Measurements from ENCODE around the gene TBC1D4. TPM values are rescaled to one million over a fixed set of nuclear protein-coding genes. Genes with fewer than 3 reads are reported as not detected.

TBC1D4 gene
- total and polyA plus RNA-seq, 8 donors = 16.6 to 31.7 (median 26.8) TPM

- ATAC-seq = no peak
- Histone ChIP-seq H3K27ac (no peak overlapping the region), H3K4me1 (peaks cover 12 to 13% of the 10 kb centered on the region in 2 donors), H3K36me3 (no peaks in the 10 kb centered on the region), H3K27me3 (no peaks in the 10 kb centered on the region), H3K9me3 (no peaks in the 10 kb centered on the region), H3K4me3 (no peak overlapping the region)
- intact Hi-C loops (cut with DNase I) = no loop called here
- no peak for TF ChIP-seq CTCF (IDR thresholded peaks at IDR 0.05)
- no peak for DNase-seq
Measured at GRCh38 chr13:75411924-75412537, 69.9 kb downstream of the TBC1D4 start.

- ATAC-seq = no peak
- intact Hi-C loops (cut with DNase I) = no loop called here
- no peak overlapping the region for H3K27ac ChIP-seq
- no peak for DNase-seq
- H3K4me3 ChIP-seq = no peak overlapping the region
- H3K9me3 ChIP-seq = no peaks in the 10 kb centered on the region
- H3K27me3 ChIP-seq = no peaks in the 10 kb centered on the region
- H3K36me3 ChIP-seq = no peaks in the 10 kb centered on the region
- no peak for TF ChIP-seq CTCF (IDR thresholded peaks at IDR 0.05)
- H3K4me1 ChIP-seq = no peaks in the 10 kb centered on the region
Measured at GRCh38 chr13:75410207-75410606, 71.8 kb downstream of the TBC1D4 start.

DNA sequence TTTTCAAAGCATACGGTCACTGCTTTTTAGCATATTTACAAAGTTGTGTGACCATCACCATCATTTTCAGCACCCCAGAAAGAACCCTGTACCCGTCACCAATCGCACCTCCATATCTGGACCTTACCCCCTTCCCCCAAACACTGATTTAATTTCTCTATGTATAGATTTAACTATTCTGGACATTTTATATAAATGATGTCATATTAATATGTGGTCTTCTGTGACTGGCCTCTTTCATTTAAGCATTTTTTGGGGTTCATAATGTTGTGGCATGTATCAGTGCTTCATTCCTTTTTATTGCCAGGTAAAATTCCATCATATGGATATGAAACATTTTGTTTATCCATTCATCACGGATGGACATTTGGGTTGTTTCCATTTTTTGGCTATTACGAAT lies 74.0 kb downstream of the TBC1D4 start:
- ATAC-seq (no peak), DNase-seq (no peak)
- H3K27ac ChIP-seq = no peak overlapping the region
- no peaks in the 10 kb centered on the region for H3K36me3 ChIP-seq
- H3K4me1 ChIP-seq = peaks cover 0 to 3% of the 10 kb centered on the region in 2 donors
- H3K9me3 ChIP-seq = no peaks in the 10 kb centered on the region
- TF ChIP-seq CTCF (IDR thresholded peaks at IDR 0.05) = no peak
- intact Hi-C loops (cut with DNase I) = no loop called here
- no peaks in the 10 kb centered on the region for H3K27me3 ChIP-seq
- no peak overlapping the region for H3K4me3 ChIP-seq

DNA sequence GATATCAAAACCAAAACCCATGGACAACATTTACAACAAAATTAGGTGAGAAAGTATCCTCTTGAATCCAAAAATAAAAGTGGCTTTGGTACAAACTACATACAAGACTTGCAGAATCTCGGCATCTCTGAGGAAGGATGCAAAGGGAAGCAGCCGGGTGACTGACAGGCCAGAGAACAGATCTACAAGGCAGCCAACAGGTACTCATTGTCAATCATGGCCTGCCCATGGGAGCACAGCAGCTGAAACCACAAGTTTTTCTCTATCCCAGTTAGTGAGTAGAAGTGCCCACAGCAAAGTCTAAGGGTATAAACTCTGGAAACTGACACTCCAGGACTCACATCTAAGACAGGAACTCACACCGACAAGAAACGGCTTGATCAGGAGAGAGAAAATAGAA lies 74.5 kb downstream of the TBC1D4 start:
- intact Hi-C loops (cut with DNase I) = no loop called here
- no peak for DNase-seq
- no peak for TF ChIP-seq CTCF (IDR thresholded peaks at IDR 0.05)
- Histone ChIP-seq H3K36me3 (no peaks in the 10 kb centered on the region), H3K4me1 (peaks cover 0 to 7% of the 10 kb centered on the region in 2 donors), H3K27me3 (no peaks in the 10 kb centered on the region), H3K9me3 (no peaks in the 10 kb centered on the region), H3K27ac (no peak overlapping the region), H3K4me3 (no peak overlapping the region)
- ATAC-seq = no peak

GRCh38 chr13:75405976-75406703 lies 75.8 kb downstream of the TBC1D4 start:
- H3K4me3 ChIP-seq = no peak overlapping the region
- DNase-seq = no peak
- peak; percentile 64 for ATAC-seq
- intact Hi-C loops (cut with DNase I) = no loop called here
- no peak overlapping the region for H3K27ac ChIP-seq
- no peaks in the 10 kb centered on the region for H3K9me3 ChIP-seq
- H3K36me3 ChIP-seq = no peaks in the 10 kb centered on the region
- H3K4me1 ChIP-seq = peaks cover 0 to 7% of the 10 kb centered on the region in 2 donors
- no peaks in the 10 kb centered on the region for H3K27me3 ChIP-seq
- no peak for TF ChIP-seq CTCF (IDR thresholded peaks at IDR 0.05)

Data from left lung (tissue), 10 donors.